Cerebellar cortex (tissue), 1 donor: ENCODE measurements around the gene CTSF.
A peak's percentile ranks its signal among the peaks of the same experiment; 100 is the strongest.
"Not testable (repeated sequence)": the region's sequence is repeated elsewhere in the genome, so short reads cannot be mapped to it uniquely, and the experiment has no call there.

Source experiments
- DNase-seq: peaks from one replicate; pipeline ENCODE4 v3.0.0-alpha.2; 2015; ENCODE audit warnings: low spot score

CTSF gene

GRCh38 chr11:66568124-66568916 lies at the start of gene CTSF:
Gene CTSF, minus strand, starts transcription at chr11:66568606. Its CDS starts 120 bp downstream, at chr11:66568486.
- peak; percentile 91 for DNase-seq

DNA sequence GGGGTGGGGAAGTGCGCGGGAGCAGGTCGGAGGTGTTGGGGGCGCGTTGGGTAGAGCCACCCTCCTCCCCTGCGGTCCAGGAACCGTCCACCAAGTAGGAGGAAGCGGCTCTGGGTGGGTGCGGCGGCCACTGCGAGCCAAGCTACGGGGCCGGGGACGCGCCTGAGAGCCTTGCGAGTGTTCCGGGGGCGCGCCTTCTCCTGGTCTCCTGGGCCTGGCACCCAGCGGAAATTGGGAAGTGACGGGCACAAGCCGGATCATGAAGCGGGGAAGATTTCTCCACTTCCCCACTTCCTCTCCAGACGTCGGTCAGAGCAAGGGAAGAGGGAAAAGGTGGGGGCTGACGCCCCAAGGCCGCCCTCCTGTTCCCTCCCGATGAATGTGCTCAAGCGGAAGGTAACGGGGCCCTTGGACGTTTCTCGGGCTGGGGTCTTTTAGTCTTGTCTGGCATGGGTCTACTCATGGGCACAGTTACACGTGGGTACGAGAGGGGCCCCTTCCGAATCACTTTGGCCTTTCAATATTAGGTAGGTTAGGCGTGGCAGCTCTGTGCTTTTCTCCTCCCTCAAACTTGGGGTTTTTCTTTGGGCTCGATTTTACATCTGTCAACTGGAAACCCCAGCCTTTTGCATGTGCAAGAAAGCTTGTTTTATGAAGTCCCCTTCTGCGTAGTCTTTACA lies 48.9 kb upstream of the CTSF start:
- DNase-seq, result no peak

- peak; percentile 99 for DNase-seq
Observed at GRCh38 chr11:66616379-66617154, 48.2 kb upstream of the CTSF start, which contains the start of gene RBM14. Gene RBM14, plus strand, starts transcription at chr11:66616630. Its CDS starts 91 bp downstream, at chr11:66616721.

- DNase-seq, result no peak
Observed at GRCh38 chr11:66614073-66614472, 45.7 kb upstream of the CTSF start.

DNA sequence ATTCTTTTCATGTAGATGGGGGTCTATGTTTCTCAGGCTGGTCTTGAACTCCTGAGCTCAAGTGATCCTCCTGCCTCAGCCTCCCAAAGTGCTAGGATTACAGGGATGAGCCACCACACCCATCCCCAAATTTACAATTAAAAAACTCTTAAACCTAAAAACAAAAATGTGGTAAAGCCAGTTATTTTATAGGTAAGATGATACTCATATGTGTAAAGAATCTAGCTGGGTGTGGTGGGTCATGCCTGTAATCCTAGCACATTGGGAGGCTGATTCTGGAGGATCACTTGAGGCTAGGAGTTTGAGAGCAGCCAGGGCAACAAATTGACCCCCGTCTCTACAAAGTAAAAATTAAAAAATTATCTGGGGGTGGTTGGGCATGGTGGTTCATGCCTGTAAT lies 44.1 kb upstream of the CTSF start:
- DNase-seq, result no peak

DNA sequence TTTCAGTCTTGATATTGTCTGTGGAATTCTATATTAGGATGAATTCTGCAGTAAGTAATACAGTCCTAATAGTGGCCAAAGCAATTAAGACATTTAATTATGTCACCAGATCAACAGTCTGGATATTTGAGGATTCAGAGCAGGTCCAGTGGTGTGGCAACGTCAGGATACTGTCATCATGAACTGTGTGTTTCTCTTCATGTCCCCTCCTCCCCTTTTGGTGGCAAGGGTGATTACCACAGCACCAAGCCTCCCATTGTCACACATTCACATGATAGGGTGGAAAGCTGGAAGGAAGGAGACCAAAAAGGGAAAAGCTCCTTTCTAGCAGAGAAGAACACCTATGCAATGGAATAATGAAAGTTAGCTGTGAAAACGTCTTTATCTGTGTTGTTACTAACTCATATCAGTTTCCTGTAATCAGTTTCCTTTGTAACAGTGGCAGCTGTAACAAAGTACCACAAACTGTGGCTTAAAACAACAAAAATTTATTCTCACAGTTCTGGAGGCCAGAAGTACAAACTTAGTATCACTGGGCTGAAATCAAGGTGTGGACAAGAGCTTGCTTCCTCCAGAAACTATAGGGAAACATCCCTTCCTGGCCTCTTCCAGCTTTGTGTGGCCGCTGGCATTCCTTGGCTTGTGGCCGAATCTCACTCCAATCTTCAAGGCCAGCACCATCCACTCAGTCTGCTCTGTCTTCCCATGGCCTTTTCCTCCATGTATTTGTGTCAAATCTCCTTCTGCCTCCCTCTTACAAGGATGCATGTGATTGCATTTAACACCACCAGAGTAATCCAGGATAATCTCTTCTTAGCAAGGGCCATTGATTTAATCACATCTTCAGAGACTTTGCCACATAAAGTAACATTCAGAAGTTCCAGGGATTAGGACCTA lies 41.6 kb upstream of the CTSF start:
- DNase-seq, result no peak

GRCh38 chr11:66607126-66607834 lies 38.9 kb upstream of the CTSF start:
- DNase-seq, result peak; percentile 60

DNA sequence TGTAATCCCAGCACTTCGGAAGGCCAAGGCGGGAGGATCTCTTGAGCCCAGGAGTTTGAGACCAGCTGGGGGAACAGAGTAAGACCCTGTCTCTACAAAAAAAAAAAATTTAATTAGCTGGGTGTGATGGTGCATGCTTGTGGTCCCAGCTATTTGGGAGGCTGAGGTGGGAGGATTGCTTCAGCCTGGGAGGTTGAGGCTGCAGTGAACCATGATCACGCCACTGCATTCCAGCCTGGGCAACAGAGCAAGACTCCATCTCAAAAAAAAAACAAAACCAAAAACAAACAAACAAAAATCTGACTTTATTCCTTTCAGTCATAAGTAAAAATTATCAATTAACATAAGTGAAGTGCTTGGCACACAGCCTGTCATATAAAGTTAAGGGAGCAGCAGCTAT lies 38.2 kb upstream of the CTSF start:
- not testable (repeated sequence) for DNase-seq

DNA sequence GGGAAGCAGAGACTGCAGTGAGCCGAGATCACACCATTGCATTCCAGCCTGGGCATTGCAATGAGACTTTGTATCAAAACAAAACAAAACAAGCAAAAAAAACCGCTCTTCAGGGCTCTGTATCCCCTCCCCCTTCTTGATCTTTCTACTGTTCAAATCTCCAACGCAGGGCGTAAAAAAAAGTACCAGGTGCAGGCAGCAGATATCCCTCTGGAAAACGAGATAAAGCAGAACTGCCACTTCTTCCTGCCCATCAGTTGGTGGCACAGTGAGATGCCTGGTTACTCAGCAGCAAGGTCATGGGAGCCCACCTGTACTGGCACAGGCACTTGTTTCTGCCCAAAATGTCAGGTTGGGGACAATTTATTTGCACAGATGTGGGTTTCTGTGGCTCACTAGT lies 35.7 kb upstream of the CTSF start:
- DNase-seq, result no peak

GRCh38 chr11:66603072-66603471 lies 34.7 kb upstream of the CTSF start:
- DNase-seq, result no peak

DNA sequence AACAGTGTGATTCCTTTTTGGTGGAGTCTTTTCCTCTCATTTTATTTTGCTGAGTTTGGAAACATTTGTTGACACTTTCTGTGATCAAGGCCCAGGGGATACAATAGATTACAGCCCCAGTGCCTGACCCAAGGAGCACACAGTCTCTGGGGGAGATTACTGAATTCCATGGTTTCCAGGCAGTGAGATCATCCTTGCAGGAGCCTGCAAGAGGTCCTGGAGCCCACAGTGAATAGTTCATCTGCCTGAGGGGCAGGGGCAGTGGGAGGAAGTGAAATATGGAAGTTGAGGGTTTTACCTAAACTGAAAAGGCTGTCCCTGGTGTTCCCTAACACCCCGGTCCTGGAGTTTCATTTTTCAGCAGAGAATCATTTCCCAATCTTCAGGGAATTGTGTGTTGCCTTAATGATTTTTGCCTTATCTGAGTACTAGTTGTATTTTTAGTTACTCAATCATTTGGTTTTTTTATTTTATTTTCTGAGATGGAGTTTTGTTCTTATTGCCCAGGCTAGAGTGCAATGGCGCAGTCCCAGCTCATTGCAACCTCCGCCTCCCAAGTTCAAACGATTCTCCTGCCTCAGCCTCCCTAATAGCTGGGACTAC lies 32.3 kb upstream of the CTSF start:
- no peak for DNase-seq

- DNase-seq, result no peak
Observed at GRCh38 chr11:66600219-66600618, 31.8 kb upstream of the CTSF start.

GRCh38 chr11:66598993-66599392 lies 30.6 kb upstream of the CTSF start:
- DNase-seq, result peak; percentile 53

- no peak for DNase-seq
Observed at GRCh38 chr11:66595245-66595904, 27.0 kb upstream of the CTSF start.

DNA sequence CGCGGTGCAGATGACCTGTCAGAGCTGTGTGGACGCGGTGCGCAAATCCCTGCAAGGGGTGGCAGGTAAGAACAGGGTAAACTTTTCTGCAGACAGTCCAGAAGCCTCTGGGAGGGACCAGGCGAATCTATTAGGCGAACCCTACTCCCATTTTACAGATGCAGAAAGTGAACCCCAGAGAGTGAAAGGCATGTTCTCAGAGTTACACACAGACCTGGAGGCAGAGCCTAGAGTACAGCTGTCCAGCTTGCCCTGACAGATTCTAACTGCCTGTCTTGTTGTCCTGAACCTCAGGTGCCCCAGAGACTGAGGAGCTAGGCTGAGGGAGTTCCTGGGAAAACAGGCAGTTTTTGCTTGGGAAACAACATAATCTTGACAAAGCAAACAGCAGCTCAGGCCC lies 25.2 kb upstream of the CTSF start:
- DNase-seq, result no peak

DNA sequence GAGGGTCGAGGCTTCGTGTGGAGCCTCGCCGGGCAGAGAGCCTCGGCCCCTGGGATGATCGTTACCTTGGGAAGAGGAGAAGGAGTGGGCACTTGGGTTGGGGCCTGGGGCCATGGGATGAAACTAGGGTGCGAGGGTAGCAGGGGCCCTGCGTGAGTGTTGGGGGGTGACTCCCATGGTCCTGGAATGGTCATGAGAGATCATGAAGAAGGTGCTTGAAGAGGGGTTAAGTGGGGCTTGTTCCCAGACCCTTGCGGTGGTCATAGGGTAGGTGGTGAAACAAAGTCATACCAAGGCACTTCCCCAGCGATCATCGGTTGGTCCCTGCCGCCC lies 24.9 kb upstream of the CTSF start:
- no peak for DNase-seq

DNA sequence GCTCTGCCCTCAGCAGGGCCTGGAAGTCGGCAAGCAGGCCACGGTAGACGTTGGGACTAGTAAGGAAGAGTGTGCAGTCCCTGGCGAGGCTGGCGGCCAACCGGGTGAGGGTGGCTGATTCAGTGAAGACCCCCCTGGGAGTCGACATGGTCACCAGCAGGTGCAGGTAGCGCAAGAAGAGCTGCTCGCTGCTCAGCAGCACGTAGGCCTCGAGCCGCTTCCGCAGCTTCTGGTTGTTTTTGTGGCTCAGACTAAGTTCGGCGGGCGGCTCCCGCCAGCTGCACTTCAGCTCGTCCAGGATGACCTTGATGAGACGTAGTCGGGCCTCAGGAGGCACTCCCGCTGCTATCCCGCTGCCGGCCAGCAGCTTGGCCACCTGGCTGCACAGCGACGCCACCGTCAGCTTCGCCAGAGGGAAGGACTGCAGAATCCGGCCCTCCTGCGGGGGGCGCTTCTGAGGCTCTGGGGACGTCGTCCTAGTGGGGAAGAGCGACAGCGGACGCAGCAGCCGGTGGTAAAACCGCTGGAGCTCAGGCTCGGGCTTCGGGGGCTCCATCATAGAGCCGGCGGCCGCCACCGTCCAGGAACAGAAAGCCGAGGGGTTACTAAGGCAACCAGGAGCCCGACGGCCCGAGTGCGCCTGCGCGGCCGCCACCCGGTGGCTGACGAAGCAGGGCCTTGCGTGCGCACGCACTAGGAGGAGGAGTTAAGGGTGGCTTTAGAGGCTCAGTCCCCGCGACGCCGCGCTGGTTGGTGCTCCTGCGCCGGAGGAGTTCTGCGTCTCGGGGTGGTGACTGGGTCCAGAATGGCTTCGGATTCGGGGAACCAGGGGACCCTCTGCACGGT lies 24.3 kb upstream of the CTSF start, which contains the start of the genes CCDC87 and CCS:
TSS of gene CCDC87 (minus strand) at position 607 of the 846 bp plus-strand sequence. CDS start at position 559, 48 bp downstream.
TSS of gene CCS (plus strand) at position 729 of the 846 bp plus-strand sequence. CDS start at position 806, 77 bp downstream.
- peak; percentile 95 for DNase-seq

- DNase-seq, result no peak
Observed at GRCh38 chr11:66591175-66591574, 22.8 kb upstream of the CTSF start.
